ENCODE results near the gene PDS5B.

The PDS5B gene

DNA sequence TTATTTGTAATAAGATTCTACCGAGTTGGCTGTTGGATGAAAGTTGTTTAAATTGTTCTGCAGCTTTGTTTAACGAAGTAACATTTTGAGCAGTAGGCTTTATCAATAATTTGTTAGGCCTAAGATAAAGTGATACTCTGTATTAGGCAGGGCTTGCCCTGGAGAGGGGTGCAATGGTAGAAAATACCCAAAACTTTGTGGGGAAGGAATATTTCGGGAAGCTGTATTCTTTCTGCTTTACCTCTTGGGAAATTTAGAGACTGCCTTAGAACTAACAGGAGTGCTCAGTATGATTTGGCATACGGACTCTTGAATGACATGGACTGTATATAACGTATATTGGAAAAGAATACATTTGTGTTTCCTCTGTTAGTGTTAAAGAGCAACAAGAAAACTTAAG lies 2.5 kb downstream of the PDS5B start:
- no peak for DNase-seq (ENCODE audit: low read depth)

DNA sequence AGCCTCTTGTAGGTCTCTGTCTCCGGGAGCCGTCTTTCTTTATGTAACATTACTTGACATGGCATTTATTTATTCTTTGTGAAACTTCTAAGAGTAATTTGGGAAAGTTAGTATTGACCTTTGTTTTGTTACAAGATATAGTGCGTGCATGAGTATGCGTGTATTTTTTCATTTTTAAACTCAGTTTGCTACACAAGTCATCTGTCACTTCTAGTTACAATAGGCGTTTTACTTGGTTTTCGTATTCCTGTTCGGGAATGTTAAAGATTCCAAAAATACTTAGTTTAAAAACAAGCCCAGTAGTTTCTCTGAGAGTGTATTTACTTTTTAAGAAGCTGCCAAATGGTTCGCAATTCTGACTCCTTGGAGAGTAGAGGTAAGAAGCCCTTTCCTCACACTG lies 3.2 kb downstream of the PDS5B start:
- DNase-seq (ENCODE audit: low read depth) = no peak

DNA sequence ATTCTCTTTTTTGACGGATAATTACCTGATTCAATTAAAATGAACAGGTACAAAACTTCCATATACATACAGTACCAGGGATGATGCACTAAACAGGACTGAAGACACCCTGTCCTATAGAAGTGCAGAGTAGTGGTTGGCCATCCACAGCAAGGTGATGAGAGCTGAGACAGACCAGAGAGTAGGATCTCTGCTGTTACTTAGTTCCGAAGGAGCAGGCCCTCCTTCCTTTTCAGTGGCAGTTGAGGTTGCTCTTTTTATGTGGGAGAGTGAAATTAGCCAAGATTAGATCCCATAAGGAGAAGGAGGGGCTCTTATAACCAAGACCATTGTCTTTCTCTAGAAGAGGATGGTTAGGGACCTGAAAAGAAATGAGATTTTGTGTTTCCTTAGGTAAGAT lies 4.0 kb downstream of the PDS5B start:
- DNase-seq (ENCODE audit: low read depth) = no peak

DNA sequence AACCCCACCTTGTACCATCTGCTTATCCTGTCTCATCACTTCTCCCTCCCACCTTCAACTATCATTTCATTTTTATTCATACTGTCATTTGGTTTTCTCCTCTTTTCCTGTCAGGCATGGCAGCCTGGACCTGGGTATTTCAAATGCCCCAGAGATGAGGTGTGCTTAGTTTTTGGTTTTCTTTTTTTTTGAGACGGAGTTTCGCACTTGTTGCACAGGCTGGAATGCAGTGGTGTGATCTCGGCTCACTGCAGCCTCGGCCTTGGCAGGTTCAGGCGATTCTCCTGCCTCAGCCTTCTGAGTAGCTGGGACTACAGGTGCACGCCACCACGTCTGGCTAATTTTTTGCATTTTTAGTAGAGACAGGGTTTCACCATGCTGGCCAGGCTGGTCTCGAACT lies 5.8 kb downstream of the PDS5B start:
- DNase-seq (ENCODE audit: low read depth) = no peak

DNA sequence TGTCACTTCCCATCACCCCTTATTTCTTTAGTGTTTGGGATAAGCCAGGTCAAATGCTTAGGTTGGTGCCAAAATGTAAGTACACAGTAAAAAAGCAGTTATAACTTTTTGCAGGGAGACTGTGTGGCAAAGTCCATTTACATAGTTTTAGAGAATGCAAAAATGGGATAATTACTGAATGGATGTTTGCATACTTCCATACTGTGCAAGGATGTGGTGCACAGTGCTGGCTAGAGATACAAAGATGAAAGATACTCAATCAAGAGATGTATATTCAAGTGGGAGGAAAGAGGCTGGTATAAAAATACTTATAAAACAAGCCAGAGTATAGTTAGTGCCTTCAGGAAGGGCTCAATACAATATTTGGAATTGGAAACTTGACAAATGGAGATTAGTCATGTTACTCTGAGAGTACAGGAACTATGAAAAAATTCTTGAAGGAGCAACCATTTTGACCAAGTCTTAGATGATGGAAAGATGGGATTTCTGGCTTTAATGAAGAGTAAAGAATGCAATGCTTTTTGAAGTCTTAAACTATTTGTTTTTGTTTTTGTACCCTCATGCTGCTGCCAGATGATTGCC lies 8.0 kb downstream of the PDS5B start:
- DNase-seq (ENCODE audit: low read depth) = peak; percentile 65

DNA sequence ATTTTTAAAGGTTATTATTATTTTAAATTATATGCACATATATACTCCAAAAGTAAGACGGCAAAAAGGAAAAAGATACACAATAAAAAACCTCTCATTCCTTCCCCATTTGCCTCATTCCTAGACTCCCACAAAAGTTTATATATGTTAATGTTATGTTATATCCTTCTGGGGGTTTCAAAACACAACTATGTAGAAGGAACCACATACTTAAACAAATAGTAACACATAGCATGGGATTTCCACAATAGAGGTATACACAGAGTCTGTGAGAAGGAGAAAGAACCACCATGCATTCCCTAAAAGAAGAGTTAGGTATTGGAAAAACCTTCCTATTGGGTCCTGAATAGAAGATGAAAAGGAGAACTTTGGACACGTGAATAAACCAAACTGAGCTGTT lies 9.1 kb downstream of the PDS5B start:
- no peak for DNase-seq (ENCODE audit: low read depth)

DNA sequence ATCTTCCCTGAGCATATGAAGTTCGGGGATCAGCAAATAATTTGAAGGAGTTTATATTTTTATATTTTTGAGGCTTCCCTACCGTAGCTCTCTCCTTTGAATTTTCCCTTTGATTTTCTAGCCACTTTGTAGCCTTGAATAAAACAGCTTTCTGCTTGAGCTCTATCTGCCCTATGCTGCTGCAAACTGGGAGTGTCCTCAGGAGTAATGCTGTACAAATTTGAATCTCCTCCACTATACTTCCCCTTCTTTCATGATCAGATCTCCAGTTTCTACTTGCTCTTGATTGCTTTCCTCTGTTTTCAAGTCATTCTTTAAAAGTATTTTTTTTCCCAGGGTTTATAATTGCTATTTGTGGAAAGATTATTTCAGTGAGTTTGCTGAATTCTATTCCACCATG lies 14.6 kb downstream of the PDS5B start:
- no peak for DNase-seq (ENCODE audit: low read depth)

DNA sequence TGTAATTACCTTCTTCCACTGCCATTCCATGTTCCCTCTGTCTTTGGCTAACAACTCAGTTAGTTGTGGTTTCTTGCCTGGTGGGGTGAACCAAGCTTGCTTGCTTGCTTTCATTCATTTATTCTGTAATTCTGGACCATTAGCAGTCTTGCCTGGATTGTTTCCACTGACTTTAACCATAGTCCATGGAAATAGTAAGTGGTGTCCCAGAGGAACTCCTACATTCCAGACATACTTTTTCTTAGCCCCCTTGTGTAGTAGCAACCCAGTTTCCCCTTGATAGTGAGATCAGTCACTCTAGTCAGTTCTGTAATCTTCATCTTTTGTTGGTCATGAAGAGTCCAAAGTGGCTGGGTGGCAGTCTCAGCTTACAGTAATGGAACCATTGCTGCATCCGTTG lies 23.2 kb downstream of the PDS5B start:
- no peak for DNase-seq (ENCODE audit: low read depth)

DNA sequence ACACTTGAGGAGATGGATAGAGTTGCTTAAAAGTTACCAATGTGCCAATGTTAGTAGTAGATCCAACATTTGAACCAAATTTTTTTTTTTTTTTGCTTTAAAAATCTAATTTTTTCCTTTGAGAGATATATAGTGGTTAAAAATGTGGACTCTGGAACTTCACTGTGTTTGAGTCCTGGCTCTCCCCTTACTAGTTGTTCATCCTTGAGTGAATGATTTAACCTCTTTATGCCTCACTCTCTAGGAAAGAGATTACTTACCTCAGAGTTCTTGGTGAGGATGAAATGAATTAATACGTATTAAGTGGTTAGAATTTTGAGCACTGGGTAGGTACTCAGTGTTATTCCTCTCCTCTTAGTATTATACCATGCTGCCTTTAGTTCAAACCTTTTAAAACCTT lies 24.3 kb downstream of the PDS5B start:
- DNase-seq (ENCODE audit: low read depth) = no peak

DNA sequence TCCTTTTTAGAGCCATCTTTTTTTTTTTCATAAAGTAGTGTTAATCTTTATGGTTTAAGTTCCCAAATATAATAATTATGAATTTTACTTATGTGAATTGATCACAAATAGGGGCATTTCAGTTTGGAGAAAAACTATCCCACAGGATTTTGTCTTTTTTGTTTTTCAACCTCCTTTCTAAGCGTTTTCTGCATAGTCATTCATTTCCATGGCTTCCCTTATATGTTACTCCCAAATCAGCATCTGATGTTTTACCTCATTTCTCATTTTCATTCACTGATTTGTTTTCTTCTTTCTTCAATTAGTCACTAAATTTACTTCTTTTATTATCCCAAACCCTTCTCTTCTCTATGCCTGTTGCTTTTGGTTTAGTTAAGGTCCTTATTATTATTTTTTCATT lies 24.7 kb downstream of the PDS5B start:
- no peak for DNase-seq (ENCODE audit: low read depth)

DNA sequence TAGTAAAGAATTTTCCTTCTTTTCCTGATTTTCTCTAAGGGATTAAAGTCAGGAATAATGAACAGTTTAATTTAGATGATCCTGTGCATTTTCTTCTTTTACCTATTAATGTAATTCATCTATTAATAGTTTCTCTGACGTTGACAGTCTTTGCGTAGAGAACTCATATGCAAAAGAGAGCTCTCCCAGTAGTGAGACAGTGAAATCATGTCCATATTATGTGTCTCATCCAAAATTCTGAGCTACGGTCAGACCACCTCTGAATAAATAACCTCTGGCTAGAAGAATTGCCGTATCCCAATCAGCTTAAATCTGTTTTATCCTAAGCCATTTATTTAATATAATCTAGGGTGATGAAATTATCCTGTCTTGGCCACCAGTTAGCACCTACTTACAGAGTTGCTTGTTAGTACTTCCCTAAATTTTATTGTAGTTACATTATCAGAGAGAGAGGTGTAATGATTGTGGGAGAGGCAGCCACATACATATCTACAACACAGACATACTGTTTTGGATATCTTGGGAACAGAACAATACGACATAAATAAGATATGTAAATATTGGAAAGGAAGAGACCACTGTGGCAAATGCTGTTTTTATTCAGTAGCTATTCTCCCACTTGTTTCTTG lies 30.7 kb downstream of the PDS5B start:
- DNase-seq (ENCODE audit: low read depth) = no peak

DNA sequence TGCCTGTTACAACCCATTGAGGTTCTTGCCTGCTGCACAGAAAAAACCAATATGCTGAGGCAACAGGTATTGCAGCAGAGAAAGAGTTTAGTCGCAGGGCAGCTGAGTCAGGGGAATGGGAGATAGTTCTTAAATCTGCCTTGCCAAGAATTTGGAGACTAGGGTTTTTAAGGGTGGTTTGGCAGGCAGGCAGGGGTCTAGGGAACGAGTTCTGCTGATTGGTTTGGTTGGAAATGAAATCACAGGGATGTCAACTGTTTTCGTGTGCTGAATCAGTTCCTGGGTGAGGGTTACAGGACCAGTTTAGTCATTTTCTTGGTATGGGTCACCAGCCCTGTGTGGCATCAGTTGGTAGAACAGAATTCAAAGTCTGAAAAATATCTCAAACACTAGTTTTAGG lies 36.6 kb downstream of the PDS5B start:
- no peak for DNase-seq (ENCODE audit: low read depth)

DNA sequence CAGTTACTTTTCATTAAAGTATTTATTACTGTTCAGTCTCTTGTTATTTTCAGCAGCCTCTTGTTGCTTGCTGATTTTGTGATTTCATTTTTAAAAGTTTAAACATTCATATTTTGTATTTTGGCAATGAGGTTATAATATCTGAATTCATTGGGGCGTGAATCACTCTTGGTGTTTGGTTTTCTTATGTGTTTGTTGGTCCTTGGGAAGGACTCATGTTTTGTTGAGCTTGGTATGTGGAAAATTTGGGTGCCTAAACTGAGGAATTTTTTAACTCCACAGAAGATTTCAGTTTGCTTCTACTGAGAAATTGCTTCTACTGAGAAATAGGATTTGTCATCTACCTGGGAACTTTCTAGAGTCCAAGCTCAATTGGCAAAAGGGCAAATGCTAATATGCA lies 38.2 kb downstream of the PDS5B start:
- peak; percentile 50 for DNase-seq (ENCODE audit: low read depth)

DNA sequence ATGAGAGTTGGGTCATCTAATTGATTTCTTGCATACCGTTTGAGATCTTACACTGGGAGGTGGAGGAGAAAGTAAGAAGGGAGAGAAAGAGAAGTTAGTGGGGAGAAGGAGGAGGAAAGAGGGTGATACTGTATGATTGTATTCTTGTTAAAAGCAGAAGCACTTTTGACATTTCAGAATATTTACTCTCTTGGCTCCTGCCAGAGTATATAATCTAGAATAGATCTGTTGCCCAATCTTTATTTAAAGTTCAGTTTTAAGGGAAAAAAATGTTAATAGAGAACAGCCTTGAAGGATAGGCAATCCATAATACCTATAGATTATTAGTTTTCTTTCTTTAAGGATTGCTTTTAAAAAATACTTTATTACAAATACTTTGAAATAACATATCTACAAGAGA lies 41.5 kb downstream of the PDS5B start:
- DNase-seq (ENCODE audit: low read depth) = no peak

DNA sequence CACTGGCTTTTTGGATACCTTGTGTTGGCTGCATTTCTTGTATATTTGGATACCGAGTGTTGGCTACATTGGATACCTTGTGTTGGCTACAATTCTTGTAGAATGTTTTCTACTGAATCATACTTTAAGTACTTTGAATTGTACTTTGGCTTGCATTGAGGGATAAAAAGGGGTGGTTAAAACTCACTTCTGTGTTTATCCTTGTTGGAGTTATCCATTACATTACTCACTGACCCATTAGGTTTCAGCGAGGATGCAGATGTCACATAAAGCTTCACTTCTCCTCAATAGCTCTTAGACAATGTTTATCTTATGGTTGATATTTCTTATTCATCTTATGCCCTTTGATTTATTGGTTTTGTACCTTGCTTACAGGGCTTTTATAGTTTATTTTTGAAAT lies 43.1 kb downstream of the PDS5B start:
- no peak for DNase-seq (ENCODE audit: low read depth)

DNA sequence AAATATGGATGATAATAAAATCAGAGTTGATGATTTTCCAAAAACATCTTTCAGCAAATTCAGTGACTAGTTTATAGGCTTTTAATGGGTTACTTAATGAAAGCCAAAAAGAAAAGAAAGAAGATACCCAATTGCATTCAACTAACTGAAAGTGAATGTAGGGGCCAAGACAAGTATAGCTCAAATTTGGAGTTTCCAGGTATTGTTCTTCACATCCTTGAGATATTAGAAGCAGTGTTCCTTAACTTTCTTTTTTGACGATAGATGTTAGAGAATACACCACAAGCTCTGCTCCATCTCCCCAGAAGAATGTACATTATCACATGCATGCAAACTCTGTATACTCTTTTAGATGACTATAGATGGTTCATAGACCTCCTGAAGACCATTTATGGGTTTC lies 43.6 kb downstream of the PDS5B start:
- no peak for DNase-seq (ENCODE audit: low read depth)

DNA sequence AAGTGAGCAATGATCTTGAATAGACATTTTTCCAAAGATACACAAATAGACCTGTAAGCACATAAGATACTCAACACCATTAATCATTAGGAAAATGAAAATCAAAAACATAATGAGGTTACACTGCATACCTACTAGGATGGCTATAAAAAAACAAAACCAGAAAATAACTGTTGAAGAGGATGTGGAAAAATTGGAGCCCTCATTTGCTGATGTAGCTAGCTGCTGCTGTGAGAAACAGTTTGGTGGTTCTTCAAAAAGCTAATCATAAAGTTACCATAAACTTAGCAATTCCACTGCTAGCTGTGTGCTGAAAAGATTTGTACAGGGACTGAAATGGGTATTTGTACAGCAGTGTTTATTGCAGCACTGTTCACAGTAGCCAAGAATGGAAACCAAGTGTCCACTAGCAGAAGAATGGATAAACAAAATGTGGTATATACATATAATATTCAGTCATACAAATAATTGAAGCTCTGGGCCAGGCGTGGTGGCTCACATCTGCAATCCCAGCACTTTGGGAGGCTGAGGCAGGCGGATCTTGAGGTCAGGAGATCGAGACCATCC lies 46.2 kb downstream of the PDS5B start:
- DNase-seq (ENCODE audit: low read depth) = no peak

DNA sequence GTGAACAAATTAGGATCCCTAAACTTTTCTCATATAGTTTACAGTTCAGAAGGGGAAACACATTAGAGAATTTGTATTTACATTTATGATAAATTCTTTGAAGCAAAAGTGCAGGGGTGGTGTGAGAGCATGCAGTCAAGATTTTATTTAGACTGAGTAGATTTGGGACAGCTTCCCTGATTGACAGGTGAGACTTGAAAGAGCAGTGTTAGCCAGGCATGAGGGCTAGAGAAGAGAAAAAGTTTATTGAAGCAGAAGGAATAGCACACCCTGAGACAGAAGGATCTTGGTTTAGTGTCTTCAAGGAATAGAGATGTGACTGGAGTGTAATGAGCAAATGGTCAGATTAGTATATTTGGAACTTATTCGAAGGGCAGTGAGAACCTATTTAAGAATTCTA lies 50.5 kb downstream of the PDS5B start:
- no peak for DNase-seq (ENCODE audit: low read depth)

DNA sequence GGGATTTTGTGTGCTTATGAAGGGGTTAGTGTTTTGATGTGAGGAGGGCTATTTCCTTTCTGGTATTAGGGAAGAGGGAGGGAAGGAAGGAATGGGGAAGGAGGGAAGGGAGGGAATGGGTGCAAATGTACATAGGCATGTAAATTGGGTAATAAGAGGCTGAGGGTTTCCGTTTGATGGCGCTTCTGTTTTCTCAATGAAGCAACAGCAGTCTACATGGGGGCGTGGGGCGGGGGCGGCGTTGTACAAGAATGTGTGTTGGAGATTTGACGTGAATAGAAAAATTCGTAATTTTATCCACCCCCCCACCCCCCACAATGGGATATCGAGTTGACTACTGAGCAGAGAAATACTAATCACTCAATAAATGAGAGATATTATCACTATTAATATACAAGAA lies 52.5 kb downstream of the PDS5B start:
- DNase-seq (ENCODE audit: low read depth) = no peak

DNA sequence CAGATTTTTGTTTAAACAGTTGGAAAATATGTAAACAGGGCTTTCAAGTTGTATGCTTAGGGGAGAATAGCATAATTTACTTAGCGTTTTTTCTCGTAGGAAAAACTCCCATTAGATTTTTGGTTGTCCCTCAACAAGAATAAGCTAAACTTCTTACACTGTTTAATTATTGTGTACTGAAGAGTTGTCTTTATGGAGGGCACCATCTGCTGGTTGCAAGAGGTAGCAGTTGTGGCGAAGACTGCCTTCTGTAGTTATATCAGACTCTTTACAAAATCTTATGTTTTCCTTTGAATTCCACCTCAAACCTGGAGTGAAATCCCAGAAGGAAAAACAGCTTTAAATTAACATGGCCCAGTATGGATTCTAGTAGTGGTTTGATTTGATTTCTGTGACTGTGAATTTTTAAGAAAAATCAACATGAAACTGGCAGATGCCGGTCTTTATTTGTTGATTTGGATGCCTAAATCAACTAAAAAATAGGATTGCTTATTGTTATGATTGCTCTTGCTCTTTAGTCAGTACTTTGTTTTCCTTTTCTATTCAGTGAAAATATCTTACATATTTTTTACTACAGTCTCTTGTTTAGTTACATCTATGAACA lies 53.4 kb downstream of the PDS5B start:
- DNase-seq (ENCODE audit: low read depth) = peak; percentile 73

DNA sequence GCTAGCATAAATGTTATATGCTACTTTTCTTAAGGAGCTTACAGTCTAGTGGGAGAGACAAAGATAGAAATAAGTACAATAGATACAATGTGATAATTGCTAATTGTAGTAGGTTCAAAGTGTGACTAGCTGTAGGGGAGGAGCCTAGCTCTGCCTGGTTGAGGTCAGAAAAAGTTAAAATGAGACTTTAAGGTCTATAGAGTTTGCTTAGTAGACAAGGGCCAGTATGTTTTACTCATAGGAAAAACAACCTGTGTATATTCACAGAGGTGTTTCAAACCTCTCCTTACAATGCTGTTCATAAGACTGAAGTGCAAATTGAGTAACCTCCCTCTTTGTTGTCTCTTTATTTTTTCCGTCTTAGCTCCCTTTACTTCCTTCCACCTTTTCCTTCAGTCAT lies 56.1 kb downstream of the PDS5B start:
- DNase-seq (ENCODE audit: low read depth) = no peak

DNA sequence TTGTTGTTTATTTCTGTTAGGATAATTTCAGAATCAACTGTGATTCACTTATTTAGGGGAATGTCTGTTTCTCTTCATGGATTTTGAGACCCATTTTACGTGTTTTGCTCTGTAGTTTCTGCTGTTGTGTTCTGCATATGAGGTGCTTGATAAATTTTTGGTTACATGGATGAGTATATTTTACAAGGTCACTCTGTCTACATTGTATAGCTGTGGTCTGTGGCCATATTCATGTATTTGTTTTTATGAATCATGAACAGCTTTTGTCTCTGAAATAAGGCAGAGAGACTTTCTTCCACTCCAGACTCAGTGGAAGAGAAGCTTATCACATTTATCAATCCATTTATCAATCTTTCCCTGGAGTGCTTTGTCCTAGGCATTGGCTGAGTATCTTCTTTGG lies 56.6 kb downstream of the PDS5B start:
- no peak for DNase-seq (ENCODE audit: low read depth)

DNA sequence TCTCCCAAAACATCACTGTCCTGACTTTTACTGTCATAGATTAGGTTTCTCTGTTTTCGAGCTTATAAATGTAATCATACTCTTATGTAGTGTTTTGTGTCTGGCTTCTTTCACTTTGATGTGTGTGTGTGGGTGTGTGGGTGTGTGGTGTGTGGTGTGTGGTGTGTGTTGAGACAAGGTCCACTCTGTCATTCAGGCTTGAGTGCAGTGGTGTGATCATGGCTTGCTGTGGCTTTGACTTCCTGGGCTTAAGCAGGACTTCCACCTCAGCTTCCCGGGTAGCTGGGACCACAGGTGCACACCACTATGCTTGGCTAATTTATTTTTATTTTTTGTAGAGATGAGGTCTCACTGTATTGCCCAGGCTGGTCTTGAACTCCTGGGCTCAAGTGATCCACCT lies 59.6 kb downstream of the PDS5B start:
- DNase-seq (ENCODE audit: low read depth) = no peak

DNA sequence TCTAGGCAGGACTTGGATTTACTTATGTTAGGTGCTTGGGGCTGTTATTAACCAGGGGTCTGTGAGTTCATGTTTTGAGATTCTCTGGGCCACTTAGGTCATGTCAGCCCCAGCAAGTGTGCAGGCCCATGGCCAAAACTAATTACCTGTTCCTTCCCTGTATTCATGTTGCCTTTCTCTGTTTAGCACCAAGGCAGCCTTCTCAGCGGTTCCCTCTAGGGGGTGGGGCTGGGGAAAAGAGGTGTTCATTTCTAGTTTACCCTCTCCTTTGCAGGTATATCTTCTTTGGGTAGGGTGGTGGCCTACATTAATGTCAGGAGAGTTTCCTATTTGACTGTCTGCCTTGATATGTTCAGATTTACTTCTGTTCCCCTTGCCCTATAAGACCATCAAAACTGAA lies 61.7 kb downstream of the PDS5B start:
- DNase-seq (ENCODE audit: low read depth) = no peak
